ENCODE data around the gene KY.

GRCh38 chr3:134619884-134620445 lies 30.9 kb downstream of the KY start:
- TF ChIP-seq CTCF (IDR thresholded peaks at IDR 0.05) (no peak), POLR2A (IDR thresholded peaks at IDR 0.05) (no peak), POLR2AphosphoS5 (IDR thresholded peaks at IDR 0.05) (no peak)

Data from breast epithelium (tissue), 3 donors.